Gastrocnemius medialis (tissue), 4 donors: Measurements from ENCODE around the gene SEMG1.

Experiments used
- POLR2A ChIP-seq, 2 donors: fragments of 450-650 bp; IDR thresholded peaks; one replicate each; pipeline ENCODE4 v1.6.1; 2017; ENCODE audit warnings: antibody characterized with exemption in 2 of 2, mild to moderate bottlenecking in 2 of 2, moderate library complexity in 2 of 2
- TF ChIP-seq, protein P1 (sequence below), 5 experiments: fragments of 450-650 bp in 3 of 5; fragments of 200-600 bp in 2 of 5; sonication (generic) in 2 of 5; IDR thresholded peaks in 4 of 5; conservative IDR thresholded peaks in 1 of 5; 1 replicate in 4 of 5; 2 replicates in 1 of 5; pipeline ENCODE4 v1.5.1; 2016 to 2019; ENCODE audit warnings: antibody characterized with exemption in 5 of 5, mild to moderate bottlenecking in 3 of 5, moderate library complexity in 3 of 5

DNA sequence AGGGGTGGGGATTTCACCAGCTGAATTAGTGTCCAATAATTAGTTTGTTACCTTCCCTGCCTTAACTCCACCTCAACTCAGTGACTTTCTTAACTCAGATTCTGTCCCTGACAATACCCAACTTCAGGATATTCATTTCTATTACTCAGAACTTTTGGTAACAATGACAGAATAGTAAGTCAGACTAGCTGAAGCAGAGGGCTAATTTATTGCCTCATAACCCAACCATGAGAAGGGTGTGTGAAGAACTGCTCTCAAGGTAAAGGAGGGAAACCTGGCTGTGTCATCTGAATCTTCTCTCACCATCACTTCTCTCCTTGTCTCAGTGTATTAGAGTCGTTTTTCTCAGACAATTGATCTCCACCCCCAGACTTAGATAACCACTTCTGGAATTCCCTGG, 33.3 kb upstream of the SEMG1 start:
- TF ChIP-seq, protein P1, sequence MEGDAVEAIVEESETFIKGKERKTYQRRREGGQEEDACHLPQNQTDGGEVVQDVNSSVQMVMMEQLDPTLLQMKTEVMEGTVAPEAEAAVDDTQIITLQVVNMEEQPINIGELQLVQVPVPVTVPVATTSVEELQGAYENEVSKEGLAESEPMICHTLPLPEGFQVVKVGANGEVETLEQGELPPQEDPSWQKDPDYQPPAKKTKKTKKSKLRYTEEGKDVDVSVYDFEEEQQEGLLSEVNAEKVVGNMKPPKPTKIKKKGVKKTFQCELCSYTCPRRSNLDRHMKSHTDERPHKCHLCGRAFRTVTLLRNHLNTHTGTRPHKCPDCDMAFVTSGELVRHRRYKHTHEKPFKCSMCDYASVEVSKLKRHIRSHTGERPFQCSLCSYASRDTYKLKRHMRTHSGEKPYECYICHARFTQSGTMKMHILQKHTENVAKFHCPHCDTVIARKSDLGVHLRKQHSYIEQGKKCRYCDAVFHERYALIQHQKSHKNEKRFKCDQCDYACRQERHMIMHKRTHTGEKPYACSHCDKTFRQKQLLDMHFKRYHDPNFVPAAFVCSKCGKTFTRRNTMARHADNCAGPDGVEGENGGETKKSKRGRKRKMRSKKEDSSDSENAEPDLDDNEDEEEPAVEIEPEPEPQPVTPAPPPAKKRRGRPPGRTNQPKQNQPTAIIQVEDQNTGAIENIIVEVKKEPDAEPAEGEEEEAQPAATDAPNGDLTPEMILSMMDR (IDR thresholded peaks at IDR 0.05 in 4 of 5, conservative IDR thresholded peaks at IDR 0.05 in 1 of 5) = no peak
- no peak for TF ChIP-seq POLR2A (IDR thresholded peaks at IDR 0.05)
